HEK293 (cell line): Measurements from ENCODE around the gene ZNF548.
A peak's percentile ranks its signal among the peaks of the same experiment; 100 is the strongest.

ENCODE experiments used
- CTCF ChIA-PET: fragments of 350-600 bp; formaldehyde crosslinking; extraction: SDS; loops from one replicate; lab custom pipeline; 2021; ENCODE audit warnings: antibody characterized with exemption; lab: Yijun Ruan, JAX
- POLR2A ChIA-PET: fragments of 300-600 bp; formaldehyde crosslinking; extraction: SDS; loops from one replicate; lab custom pipeline; 2020; ENCODE audit warnings: antibody characterized with exemption, inconsistent platforms; lab: Yijun Ruan, JAX
- H3K27ac ChIP-seq: fragments of 200-500 bp; sonication (Bioruptor generic); 2 replicates; pipeline ENCODE4 v1.5.1; 2014; ENCODE audit warnings: low read depth, low read length, control low read depth, inconsistent platforms; ENCODE audit errors: extremely low read depth
- H3K36me3 ChIP-seq, 2 experiments: fragments of 200-500 bp in 1 of 2; sonication (Bioruptor generic) in 1 of 2; 1 replicate in 1 of 2; 2 replicates in 1 of 2; pipeline ENCODE4 v1.5.1; 2014 to 2017; ENCODE audit warnings: inconsistent platforms in 2 of 2, low read length in 2 of 2; ENCODE audit not compliant: control insufficient read depth in 2 of 2, insufficient read depth in 1 of 2
- H3K4me1 ChIP-seq: fragments of 200-500 bp; sonication (Bioruptor generic); 2 replicates; pipeline ENCODE4 v1.5.1; 2014; ENCODE audit warnings: mild to moderate bottlenecking, low read length, inconsistent platforms; ENCODE audit not compliant: control insufficient read depth, insufficient read depth
- H3K4me3 ChIP-seq: 2 replicates; pipeline ENCODE4 v1.5.1; 2011; ENCODE audit warnings: low read depth, mild to moderate bottlenecking, control low read depth, low read length, moderate library complexity
- H3K9me3 ChIP-seq: fragments of 200-500 bp; sonication (Bioruptor generic); 2 replicates; pipeline ENCODE4 v1.5.1; 2014; ENCODE audit warnings: low read depth, low read length, inconsistent platforms; ENCODE audit not compliant: control insufficient read depth, insufficient read depth
- GLIS1 ChIP-seq: fragments of 450-650 bp; formaldehyde crosslinking; IDR thresholded peaks from 2 replicates; pipeline ENCODE4 v1.5.1; 2016; ENCODE audit warnings: missing biosample characterization, missing genetic modification characterization
- ZBTB20 ChIP-seq: fragments of 450-650 bp; formaldehyde crosslinking; IDR thresholded peaks from 2 replicates; pipeline ENCODE4 v1.5.1; 2016; ENCODE audit warnings: missing biosample characterization, missing genetic modification characterization
- ZBTB48 ChIP-seq: fragments of 450-650 bp; formaldehyde crosslinking; IDR thresholded peaks from 2 replicates; pipeline ENCODE4 v1.5.1; 2016; ENCODE audit warnings: missing biosample characterization, missing genetic modification characterization
- ZBTB8A ChIP-seq: fragments of 450-650 bp; formaldehyde crosslinking; IDR thresholded peaks from 2 replicates; pipeline ENCODE4 v1.5.1; 2016; ENCODE audit warnings: missing biosample characterization, missing genetic modification characterization
- ZFP37 ChIP-seq: fragments of 450-650 bp; formaldehyde crosslinking; IDR thresholded peaks from 2 replicates; pipeline ENCODE4 v1.5.1; 2016; ENCODE audit warnings: missing biosample characterization, missing genetic modification characterization
- ZIC2 ChIP-seq: fragments of 450-650 bp; formaldehyde crosslinking; IDR thresholded peaks from 2 replicates; pipeline ENCODE4 v1.5.1; 2016; ENCODE audit warnings: missing biosample characterization, missing genetic modification characterization
- ZNF10 ChIP-seq: fragments of 450-650 bp; formaldehyde crosslinking; IDR thresholded peaks from 2 replicates; pipeline ENCODE4 v1.5.1; 2017; ENCODE audit warnings: missing biosample characterization, missing genetic modification characterization
- ZNF138 ChIP-seq: fragments of 450-650 bp; formaldehyde crosslinking; IDR thresholded peaks from 2 replicates; pipeline ENCODE4 v1.5.1; 2016; ENCODE audit warnings: missing biosample characterization, missing genetic modification characterization, borderline replicate concordance
- ZNF248 ChIP-seq: fragments of 450-650 bp; formaldehyde crosslinking; IDR thresholded peaks from 2 replicates; pipeline ENCODE4 v1.5.1; 2017; ENCODE audit warnings: missing biosample characterization, missing genetic modification characterization
- ZNF292 ChIP-seq: fragments of 450-650 bp; formaldehyde crosslinking; IDR thresholded peaks from 2 replicates; pipeline ENCODE4 v1.5.1; 2016; ENCODE audit warnings: low read depth, missing biosample characterization, missing genetic modification characterization, borderline replicate concordance
- ZNF324 ChIP-seq: fragments of 450-650 bp; formaldehyde crosslinking; IDR thresholded peaks from 2 replicates; pipeline ENCODE4 v1.5.1; 2016; ENCODE audit warnings: missing biosample characterization, missing genetic modification characterization
- ZNF560 ChIP-seq: fragments of 450-650 bp; formaldehyde crosslinking; IDR thresholded peaks from 2 replicates; pipeline ENCODE4 v1.5.1; 2017; ENCODE audit warnings: missing biosample characterization, missing genetic modification characterization, borderline replicate concordance
- ZNF837 ChIP-seq: fragments of 450-650 bp; formaldehyde crosslinking; IDR thresholded peaks from 2 replicates; pipeline ENCODE4 v1.5.1; 2016; ENCODE audit warnings: missing biosample characterization, missing genetic modification characterization
- TF ChIP-seq, protein P1 (sequence below): fragments of 450-650 bp; formaldehyde crosslinking; IDR thresholded peaks from 2 replicates; pipeline ENCODE4 v1.5.1; 2017; ENCODE audit warnings: missing biosample characterization, missing genetic modification characterization
- TF ChIP-seq, protein P2 (sequence below): fragments of 450-650 bp; formaldehyde crosslinking; IDR thresholded peaks from 2 replicates; pipeline ENCODE4 v1.5.1; 2016; ENCODE audit warnings: missing biosample characterization, missing genetic modification characterization
- TF ChIP-seq, protein P3 (sequence below): fragments of 450-650 bp; formaldehyde crosslinking; conservative IDR thresholded peaks from 2 replicates; pipeline ENCODE4 v1.5.1; 2016; ENCODE audit warnings: low read depth, missing biosample characterization, missing genetic modification characterization
- TF ChIP-seq, protein P4 (sequence below): fragments of 450-650 bp; formaldehyde crosslinking; IDR thresholded peaks from 2 replicates; pipeline ENCODE4; 2016; ENCODE audit warnings: missing biosample characterization, missing genetic modification characterization
- TF ChIP-seq, protein P5 (sequence below): fragments of 450-650 bp; formaldehyde crosslinking; IDR thresholded peaks from 2 replicates; pipeline ENCODE4 v1.5.1; 2017; ENCODE audit warnings: missing biosample characterization, mild to moderate bottlenecking, missing genetic modification characterization, moderate library complexity
- TF ChIP-seq, protein P6 (sequence below): fragments of 450-650 bp; formaldehyde crosslinking; IDR thresholded peaks from 2 replicates; pipeline ENCODE4 v1.5.1; 2016; ENCODE audit warnings: missing biosample characterization, missing genetic modification characterization

Gene ZNF548

DNA sequence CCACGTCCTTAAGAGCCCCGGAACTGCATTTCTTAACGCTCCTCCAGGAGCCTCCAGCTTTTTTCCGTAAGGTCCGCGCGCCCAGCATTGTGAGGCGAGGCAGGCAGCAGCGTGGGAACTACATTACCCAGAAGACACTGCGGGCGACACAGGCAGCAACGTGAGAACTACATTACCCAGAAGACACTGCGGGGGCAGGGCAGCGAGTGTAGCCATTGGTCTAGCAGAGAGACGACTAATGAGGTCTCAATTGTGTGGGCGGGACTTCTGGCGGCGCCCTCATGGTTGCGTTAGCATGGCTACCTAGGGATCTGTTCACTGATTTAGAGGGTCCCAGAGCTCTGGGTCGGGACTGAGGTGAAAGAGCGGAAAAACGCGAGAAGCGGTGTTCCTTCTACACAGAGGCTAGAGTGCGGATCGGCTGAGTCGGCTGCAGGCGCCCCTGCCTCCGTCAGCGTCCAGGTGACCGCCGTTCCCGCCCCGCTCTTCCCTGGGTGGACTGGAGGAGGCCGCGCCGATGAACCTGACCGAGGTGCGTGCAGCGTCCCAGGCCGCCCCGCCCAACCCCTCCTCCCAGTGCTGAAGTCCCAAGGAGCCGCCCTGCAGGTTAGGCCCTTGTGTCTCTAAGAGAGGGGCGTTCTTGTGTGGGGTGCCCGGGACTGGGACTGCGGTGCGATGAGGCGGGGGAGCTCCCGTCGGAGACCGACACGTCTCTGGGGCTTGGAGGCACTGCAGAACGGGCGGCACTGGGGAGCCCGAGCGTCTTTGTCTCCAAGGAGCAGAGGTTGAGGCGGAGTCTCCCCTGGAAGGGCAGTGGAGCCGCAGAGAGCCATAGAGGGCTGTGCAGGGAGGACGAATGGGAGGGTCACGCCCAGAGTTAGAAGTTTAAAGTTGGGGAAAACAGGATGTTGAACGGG, 45.7 kb downstream of the ZNF548 start, which contains the start of gene ZNF749 (continued):
- TF ChIP-seq, protein P1, sequence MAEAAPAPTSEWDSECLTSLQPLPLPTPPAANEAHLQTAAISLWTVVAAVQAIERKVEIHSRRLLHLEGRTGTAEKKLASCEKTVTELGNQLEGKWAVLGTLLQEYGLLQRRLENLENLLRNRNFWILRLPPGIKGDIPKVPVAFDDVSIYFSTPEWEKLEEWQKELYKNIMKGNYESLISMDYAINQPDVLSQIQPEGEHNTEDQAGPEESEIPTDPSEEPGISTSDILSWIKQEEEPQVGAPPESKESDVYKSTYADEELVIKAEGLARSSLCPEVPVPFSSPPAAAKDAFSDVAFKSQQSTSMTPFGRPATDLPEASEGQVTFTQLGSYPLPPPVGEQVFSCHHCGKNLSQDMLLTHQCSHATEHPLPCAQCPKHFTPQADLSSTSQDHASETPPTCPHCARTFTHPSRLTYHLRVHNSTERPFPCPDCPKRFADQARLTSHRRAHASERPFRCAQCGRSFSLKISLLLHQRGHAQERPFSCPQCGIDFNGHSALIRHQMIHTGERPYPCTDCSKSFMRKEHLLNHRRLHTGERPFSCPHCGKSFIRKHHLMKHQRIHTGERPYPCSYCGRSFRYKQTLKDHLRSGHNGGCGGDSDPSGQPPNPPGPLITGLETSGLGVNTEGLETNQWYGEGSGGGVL = no peak
- TF ChIP-seq, protein P2, sequence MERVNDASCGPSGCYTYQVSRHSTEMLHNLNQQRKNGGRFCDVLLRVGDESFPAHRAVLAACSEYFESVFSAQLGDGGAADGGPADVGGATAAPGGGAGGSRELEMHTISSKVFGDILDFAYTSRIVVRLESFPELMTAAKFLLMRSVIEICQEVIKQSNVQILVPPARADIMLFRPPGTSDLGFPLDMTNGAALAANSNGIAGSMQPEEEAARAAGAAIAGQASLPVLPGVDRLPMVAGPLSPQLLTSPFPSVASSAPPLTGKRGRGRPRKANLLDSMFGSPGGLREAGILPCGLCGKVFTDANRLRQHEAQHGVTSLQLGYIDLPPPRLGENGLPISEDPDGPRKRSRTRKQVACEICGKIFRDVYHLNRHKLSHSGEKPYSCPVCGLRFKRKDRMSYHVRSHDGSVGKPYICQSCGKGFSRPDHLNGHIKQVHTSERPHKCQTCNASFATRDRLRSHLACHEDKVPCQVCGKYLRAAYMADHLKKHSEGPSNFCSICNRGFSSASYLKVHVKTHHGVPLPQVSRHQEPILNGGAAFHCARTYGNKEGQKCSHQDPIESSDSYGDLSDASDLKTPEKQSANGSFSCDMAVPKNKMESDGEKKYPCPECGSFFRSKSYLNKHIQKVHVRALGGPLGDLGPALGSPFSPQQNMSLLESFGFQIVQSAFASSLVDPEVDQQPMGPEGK (tag by site-specific recombination) = peak; percentile 48; the same call in 1 of the 2 replicates
- TF ChIP-seq ZFP37 (tag by site-specific recombination) (peak; percentile 76; the same call in 1 of the 2 replicates), ZNF324 (tag by site-specific recombination) (no peak), ZBTB8A (tag by site-specific recombination) (0 out of 2 replicates have a peak, but pooled peaks have one; percentile 39), ZBTB48 (peak; percentile 94), ZBTB20 (tag by site-specific recombination) (peak; percentile 93), ZNF560 (no peak), GLIS1 (tag by site-specific recombination) (peak; percentile 16; the same call in 1 of the 2 replicates)

DNA sequence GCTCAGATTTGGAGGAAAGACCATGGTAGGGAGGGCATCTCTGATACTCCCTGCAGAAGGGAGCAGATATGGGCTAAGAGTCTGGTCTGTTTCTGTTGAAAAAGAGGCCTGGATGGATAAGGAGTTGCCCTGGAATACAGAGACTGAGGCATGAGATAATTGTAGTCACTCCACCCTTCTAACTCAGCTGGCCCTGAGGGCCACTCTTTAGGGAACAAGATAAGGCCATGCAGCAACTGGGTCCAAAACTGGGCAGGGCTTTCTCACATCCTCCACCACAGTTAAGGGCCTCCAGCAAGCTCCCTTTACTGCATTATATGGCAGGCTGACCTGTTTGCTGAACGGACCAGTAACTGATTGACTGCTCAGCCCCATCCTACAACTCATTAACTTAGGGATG, 46.8 kb downstream of the ZNF548 start:
- Histone ChIP-seq H3K4me1 (peaks cover 7% of the 10 kb centered on the region), H3K36me3 (peaks cover 13 to 27% of the 10 kb centered on the region in 2 experiments), H3K27ac (no peak overlapping the region; the same call in 1 of the 2 replicates), H3K4me3 (peak overlapping the region; percentile 94), H3K9me3 (no peaks in the 10 kb centered on the region)
- CTCF ChIA-PET = no interaction called here
- POLR2A ChIA-PET = interaction anchor here (1.0 kb wide), 1 partner anchor 27 kb away, joined by 4 read pairs; no protein-coding TSS in a partner anchor
- TF ChIP-seq ZNF248 (tag by site-specific recombination) (no peak), ZIC2 (tag by site-specific recombination) (no peak), ZNF837 (tag by site-specific recombination) (no peak), ZBTB20 (tag by site-specific recombination) (no peak), ZNF10 (tag by site-specific recombination) (no peak), ZNF292 (tag by site-specific recombination) (no peak), ZNF138 (tag by site-specific recombination) (no peak)
- TF ChIP-seq, protein P3, sequence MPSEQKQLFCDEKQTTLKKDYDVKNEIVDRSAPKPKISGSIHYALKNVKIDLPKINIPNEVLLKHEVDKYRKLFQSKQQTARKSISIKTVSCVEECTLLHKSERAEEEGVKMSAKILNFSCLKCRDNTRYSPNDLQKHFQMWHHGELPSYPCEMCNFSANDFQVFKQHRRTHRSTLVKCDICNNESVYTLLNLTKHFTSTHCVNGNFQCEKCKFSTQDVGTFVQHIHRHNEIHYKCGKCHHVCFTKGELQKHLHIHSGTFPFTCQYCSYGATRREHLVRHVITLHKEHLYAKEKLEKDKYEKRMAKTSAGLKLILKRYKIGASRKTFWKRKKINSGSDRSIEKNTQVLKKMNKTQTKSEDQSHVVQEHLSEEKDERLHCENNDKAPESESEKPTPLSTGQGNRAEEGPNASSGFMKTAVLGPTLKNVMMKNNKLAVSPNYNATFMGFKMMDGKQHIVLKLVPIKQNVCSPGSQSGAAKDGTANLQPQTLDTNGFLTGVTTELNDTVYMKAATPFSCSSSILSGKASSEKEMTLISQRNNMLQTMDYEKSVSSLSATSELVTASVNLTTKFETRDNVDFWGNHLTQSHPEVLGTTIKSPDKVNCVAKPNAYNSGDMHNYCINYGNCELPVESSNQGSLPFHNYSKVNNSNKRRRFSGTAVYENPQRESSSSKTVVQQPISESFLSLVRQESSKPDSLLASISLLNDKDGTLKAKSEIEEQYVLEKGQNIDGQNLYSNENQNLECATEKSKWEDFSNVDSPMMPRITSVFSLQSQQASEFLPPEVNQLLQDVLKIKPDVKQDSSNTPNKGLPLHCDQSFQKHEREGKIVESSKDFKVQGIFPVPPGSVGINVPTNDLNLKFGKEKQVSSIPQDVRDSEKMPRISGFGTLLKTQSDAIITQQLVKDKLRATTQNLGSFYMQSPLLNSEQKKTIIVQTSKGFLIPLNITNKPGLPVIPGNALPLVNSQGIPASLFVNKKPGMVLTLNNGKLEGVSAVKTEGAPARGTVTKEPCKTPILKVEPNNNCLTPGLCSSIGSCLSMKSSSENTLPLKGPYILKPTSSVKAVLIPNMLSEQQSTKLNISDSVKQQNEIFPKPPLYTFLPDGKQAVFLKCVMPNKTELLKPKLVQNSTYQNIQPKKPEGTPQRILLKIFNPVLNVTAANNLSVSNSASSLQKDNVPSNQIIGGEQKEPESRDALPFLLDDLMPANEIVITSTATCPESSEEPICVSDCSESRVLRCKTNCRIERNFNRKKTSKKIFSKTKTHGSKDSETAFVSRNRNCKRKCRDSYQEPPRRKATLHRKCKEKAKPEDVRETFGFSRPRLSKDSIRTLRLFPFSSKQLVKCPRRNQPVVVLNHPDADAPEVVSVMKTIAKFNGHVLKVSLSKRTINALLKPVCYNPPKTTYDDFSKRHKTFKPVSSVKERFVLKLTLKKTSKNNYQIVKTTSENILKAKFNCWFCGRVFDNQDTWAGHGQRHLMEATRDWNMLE (tag by site-specific recombination) = no peak
- TF ChIP-seq, protein P4, sequence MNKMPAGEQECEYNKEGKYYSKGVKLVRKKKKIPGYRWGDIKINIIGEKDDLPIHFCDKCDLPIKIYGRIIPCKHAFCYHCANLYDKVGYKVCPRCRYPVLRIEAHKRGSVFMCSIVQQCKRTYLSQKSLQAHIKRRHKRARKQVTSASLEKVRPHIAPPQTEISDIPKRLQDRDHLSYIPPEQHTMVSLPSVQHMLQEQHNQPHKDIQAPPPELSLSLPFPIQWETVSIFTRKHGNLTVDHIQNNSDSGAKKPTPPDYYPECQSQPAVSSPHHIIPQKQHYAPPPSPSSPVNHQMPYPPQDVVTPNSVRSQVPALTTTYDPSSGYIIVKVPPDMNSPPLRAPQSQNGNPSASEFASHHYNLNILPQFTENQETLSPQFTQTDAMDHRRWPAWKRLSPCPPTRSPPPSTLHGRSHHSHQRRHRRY (tag by site-specific recombination) = no peak
- TF ChIP-seq, protein P5, sequence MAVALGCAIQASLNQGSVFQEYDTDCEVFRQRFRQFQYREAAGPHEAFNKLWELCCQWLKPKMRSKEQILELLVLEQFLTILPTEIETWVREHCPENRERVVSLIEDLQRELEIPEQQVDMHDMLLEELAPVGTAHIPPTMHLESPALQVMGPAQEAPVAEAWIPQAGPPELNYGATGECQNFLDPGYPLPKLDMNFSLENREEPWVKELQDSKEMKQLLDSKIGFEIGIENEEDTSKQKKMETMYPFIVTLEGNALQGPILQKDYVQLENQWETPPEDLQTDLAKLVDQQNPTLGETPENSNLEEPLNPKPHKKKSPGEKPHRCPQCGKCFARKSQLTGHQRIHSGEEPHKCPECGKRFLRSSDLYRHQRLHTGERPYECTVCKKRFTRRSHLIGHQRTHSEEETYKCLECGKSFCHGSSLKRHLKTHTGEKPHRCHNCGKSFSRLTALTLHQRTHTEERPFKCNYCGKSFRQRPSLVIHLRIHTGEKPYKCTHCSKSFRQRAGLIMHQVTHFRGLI (tag by site-specific recombination) = no peak
- TF ChIP-seq, protein P6, sequence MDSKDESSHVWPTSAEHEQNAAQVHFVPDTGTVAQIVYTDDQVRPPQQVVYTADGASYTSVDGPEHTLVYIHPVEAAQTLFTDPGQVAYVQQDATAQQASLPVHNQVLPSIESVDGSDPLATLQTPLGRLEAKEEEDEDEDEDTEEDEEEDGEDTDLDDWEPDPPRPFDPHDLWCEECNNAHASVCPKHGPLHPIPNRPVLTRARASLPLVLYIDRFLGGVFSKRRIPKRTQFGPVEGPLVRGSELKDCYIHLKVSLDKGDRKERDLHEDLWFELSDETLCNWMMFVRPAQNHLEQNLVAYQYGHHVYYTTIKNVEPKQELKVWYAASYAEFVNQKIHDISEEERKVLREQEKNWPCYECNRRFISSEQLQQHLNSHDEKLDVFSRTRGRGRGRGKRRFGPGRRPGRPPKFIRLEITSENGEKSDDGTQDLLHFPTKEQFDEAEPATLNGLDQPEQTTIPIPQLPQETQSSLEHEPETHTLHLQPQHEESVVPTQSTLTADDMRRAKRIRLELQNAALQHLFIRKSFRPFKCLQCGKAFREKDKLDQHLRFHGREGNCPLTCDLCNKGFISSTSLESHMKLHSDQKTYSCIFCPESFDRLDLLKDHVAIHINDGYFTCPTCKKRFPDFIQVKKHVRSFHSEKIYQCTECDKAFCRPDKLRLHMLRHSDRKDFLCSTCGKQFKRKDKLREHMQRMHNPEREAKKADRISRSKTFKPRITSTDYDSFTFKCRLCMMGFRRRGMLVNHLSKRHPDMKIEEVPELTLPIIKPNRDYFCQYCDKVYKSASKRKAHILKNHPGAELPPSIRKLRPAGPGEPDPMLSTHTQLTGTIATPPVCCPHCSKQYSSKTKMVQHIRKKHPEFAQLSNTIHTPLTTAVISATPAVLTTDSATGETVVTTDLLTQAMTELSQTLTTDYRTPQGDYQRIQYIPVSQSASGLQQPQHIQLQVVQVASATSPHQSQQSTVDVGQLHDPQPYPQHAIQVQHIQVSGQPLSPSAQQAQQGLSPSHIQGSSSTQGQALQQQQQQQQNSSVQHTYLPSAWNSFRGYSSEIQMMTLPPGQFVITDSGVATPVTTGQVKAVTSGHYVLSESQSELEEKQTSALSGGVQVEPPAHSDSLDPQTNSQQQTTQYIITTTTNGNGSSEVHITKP (tag by site-specific recombination) = no peak
